Trophoblast cell (in vitro differentiated cells and primary cell): ENCODE measurements around the gene MYH10.

ENCODE experiments used
- DNase-seq, 2 donors: peaks; one replicate each; pipeline ENCODE4 v3.0.0-alpha.2; 2016
- H2AFZ ChIP-seq: 2 replicates; pipeline ENCODE4 v1.6.1; 2013; ENCODE audit warnings: low read length, moderate library complexity, mild to moderate bottlenecking; ENCODE audit not compliant: insufficient read depth, poor library complexity
- H2AK5ac ChIP-seq: 2 replicates; pipeline ENCODE4 v1.6.1; 2013; ENCODE audit warnings: mild to moderate bottlenecking, low read length
- H2BK120ac ChIP-seq: 2 replicates; pipeline ENCODE4 v1.6.1; 2013; ENCODE audit warnings: low read length, mild to moderate bottlenecking, moderate library complexity; ENCODE audit not compliant: insufficient read depth, poor library complexity
- H2BK12ac ChIP-seq: 2 replicates; pipeline ENCODE4 v1.6.1; 2013; ENCODE audit warnings: mild to moderate bottlenecking, low read length, moderate library complexity
- H2BK5ac ChIP-seq: 2 replicates; pipeline ENCODE4 v1.6.1; 2013; ENCODE audit warnings: low read length, low read depth, moderate library complexity, mild to moderate bottlenecking; ENCODE audit not compliant: poor library complexity
- H3K14ac ChIP-seq: 2 replicates; pipeline ENCODE4 v1.6.1; 2013; ENCODE audit warnings: mild to moderate bottlenecking, low read length
- H3K18ac ChIP-seq: 2 replicates; pipeline ENCODE4 v1.6.1; 2013; ENCODE audit warnings: mild to moderate bottlenecking, low read length
- H3K23ac ChIP-seq: 2 replicates; pipeline ENCODE4 v1.6.1; 2013; ENCODE audit warnings: low read length
- H3K27ac ChIP-seq: 2 replicates; pipeline ENCODE4 v1.5.1; 2013; ENCODE audit warnings: low read depth, mild to moderate bottlenecking, inconsistent platforms, low read length, moderate library complexity
- H3K27me3 ChIP-seq: 2 replicates; pipeline ENCODE4 v1.6.1; 2013; ENCODE audit warnings: inconsistent platforms, mild to moderate bottlenecking, low read length, moderate library complexity; ENCODE audit not compliant: insufficient read depth
- H3K36me3 ChIP-seq, 2 experiments: 1 replicate in 1 of 2; 2 replicates in 1 of 2; pipeline ENCODE4 v1.6.1; 2013; ENCODE audit warnings: low read length in 2 of 2, mild to moderate bottlenecking in 2 of 2, moderate library complexity in 1 of 2; ENCODE audit not compliant: insufficient read depth in 2 of 2, control insufficient read depth in 1 of 2
- H3K4ac ChIP-seq: 2 replicates; pipeline ENCODE4 v1.6.1; 2013; ENCODE audit warnings: low read depth, mild to moderate bottlenecking, low read length, moderate library complexity
- H3K4me1 ChIP-seq, 2 experiments: 1 replicate in 1 of 2; 2 replicates in 1 of 2; pipeline ENCODE4 v1.6.1; 2013; ENCODE audit warnings: low read length in 2 of 2, mild to moderate bottlenecking in 2 of 2, moderate library complexity in 1 of 2; ENCODE audit not compliant: insufficient read depth in 2 of 2, control insufficient read depth in 1 of 2
- H3K4me2 ChIP-seq: 2 replicates; pipeline ENCODE4 v1.6.1; 2013; ENCODE audit warnings: inconsistent platforms, mild to moderate bottlenecking, low read length, moderate library complexity
- H3K4me3 ChIP-seq: 2 replicates; pipeline ENCODE4 v1.5.1; 2013; ENCODE audit warnings: mild to moderate bottlenecking, low read depth, low read length, inconsistent platforms
- H3K79me1 ChIP-seq: one replicate; pipeline ENCODE4 v1.6.1; 2013; ENCODE audit warnings: low read length
- H3K79me2 ChIP-seq: 2 replicates; pipeline ENCODE4 v1.6.1; 2013; ENCODE audit warnings: low read length, mild to moderate bottlenecking; ENCODE audit not compliant: control insufficient read depth, insufficient read depth, poor library complexity
- H3K9ac ChIP-seq: 2 replicates; pipeline ENCODE4 v1.6.1; 2013; ENCODE audit warnings: mild to moderate bottlenecking, low read length
- H3K9me3 ChIP-seq: 2 replicates; pipeline ENCODE4 v1.6.1; 2013; ENCODE audit warnings: low read depth, mild to moderate bottlenecking, control low read depth, inconsistent platforms, low read length; ENCODE audit not compliant: insufficient read depth
- H4K12ac ChIP-seq: 2 replicates; pipeline ENCODE4 v1.6.1; 2013; ENCODE audit warnings: low read depth, mild to moderate bottlenecking, low read length, moderate library complexity
- H4K8ac ChIP-seq: 2 replicates; pipeline ENCODE4 v1.6.1; 2013; ENCODE audit warnings: low read depth, mild to moderate bottlenecking, low read length, moderate library complexity
- H4K91ac ChIP-seq: one replicate; pipeline ENCODE4 v1.6.1; 2013; ENCODE audit warnings: low read depth, mild to moderate bottlenecking, low read length, moderate library complexity
- WGBS: extraction: QIAGEN DNeasy Blood & Tissue Kit; methylation state at CpG from one replicate; pipeline ENCODE4 v1.1.7; 2013; ENCODE audit warnings: missing lambda C conversion rate; ENCODE audit not compliant: insufficient read length, insufficient coverage; ENCODE audit errors: extremely low coverage; 5-methylcytosine and 5-hydroxymethylcytosine counted together

The MYH10 gene

DNA sequence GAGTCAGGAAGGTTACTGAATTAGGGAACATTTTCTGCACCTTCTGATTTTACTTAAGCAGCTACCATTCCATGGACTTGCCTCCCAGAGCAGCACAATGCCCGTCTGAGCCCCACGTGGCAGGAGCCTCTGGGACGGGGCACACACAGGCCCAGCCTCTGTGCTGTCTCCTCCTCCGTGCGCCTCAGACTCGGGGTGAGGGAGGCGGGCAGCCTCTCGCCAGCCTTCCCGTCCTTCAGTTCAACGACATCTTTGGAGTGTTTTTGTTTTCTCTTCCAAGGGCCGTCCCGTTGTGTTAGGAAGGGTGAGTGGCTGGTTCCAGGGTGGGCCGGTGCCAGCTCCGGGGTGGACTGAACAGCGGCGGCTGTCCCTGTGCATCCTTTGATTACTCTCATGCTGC is 163.0 kb downstream of the MYH10 start:
- H3K79me1 ChIP-seq = no peaks in the 10 kb centered on the region
- no peaks in the 10 kb centered on the region for H3K4me1 ChIP-seq
- no peaks in the 10 kb centered on the region for H3K9me3 ChIP-seq
- no peak overlapping the region for H3K4me3 ChIP-seq
- H3K27ac ChIP-seq = no peak overlapping the region
- no peak overlapping the region for H3K9ac ChIP-seq
- H3K18ac ChIP-seq = no peak overlapping the region
- DNase-seq = no peak
- no peak overlapping the region for H4K8ac ChIP-seq
- no peak overlapping the region for H2AFZ ChIP-seq
- H2BK120ac ChIP-seq = no peak overlapping the region
- no peak overlapping the region for H3K14ac ChIP-seq
- no peak overlapping the region for H4K12ac ChIP-seq
- no peak overlapping the region for H2AK5ac ChIP-seq
- H4K91ac ChIP-seq = no peak overlapping the region
- H3K4me2 ChIP-seq = no peak overlapping the region
- H2BK5ac ChIP-seq = no peak overlapping the region
- WGBS = no CpG with 5 or more reads among the region's 16 CpGs
- H3K79me2 ChIP-seq = peaks cover 3% of the 10 kb centered on the region
- no peak overlapping the region for H2BK12ac ChIP-seq
- no peaks in the 10 kb centered on the region for H3K27me3 ChIP-seq
- H3K4ac ChIP-seq = no peak overlapping the region
- no peak overlapping the region for H3K23ac ChIP-seq
- peaks cover 52 to 64% of the 10 kb centered on the region in 2 experiments for H3K36me3 ChIP-seq

DNA sequence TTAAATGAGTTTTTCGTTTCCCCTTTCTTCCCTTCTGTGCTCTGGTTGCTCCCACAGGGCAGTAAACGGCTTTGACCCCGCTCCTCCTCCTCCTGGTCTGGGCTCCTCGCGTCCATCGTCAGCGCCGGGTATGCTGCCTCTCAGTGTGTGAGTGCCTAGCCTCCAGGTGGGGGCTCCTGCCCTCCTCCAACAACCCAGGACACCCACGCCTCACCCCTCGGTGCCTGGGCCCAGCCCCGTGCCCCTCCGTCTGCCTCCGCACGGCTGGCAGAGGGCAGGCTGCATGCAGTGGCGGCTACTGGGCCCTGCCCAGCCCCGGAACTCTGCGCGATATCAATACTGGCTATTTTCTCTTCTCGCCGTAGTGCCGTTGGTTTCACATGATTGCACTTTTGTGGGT is 163.7 kb downstream of the MYH10 start:
- no peak for DNase-seq
- no CpG with 5 or more reads among the region's 21 CpGs for WGBS
- Histone ChIP-seq H3K27me3 (no peaks in the 10 kb centered on the region), H3K4me1 (no peaks in the 10 kb centered on the region), H4K91ac (no peak overlapping the region), H3K18ac (no peak overlapping the region), H3K36me3 (peaks cover 53 to 66% of the 10 kb centered on the region in 2 experiments), H3K14ac (no peak overlapping the region), H2BK5ac (no peak overlapping the region), H3K4me3 (no peak overlapping the region), H2BK120ac (no peak overlapping the region), H3K9me3 (no peaks in the 10 kb centered on the region), H3K79me1 (no peaks in the 10 kb centered on the region), H3K9ac (no peak overlapping the region), H4K12ac (no peak overlapping the region), H2AFZ (no peak overlapping the region), H3K4ac (no peak overlapping the region), H3K4me2 (no peak overlapping the region), H2AK5ac (no peak overlapping the region), H2BK12ac (no peak overlapping the region), H3K27ac (no peak overlapping the region), H3K79me2 (peaks cover 3% of the 10 kb centered on the region), H3K23ac (no peak overlapping the region), H4K8ac (no peak overlapping the region)

DNA sequence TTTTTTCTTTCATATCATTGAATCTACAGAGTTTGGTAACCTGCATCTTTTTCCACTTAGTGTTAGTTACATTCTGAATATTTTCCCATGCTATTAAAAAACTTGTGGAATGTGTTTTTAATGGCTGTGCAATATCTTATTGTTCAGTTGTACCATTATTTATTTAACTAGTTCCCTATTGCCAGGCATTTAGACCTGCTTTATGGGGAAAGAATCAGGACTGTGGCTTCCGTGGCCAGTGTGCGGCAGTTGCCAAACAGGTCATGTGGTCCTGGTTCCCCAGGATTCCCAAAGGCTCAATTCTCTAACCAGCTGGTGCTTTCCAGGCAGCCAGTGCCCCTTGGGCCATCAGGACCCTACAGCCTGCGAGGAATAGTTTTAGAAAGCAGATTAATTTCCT is 164.1 kb downstream of the MYH10 start:
- H3K23ac ChIP-seq = no peak overlapping the region
- no peak overlapping the region for H3K18ac ChIP-seq
- H2AK5ac ChIP-seq = no peak overlapping the region
- H4K8ac ChIP-seq = no peak overlapping the region
- no peak overlapping the region for H2BK12ac ChIP-seq
- H3K36me3 ChIP-seq = peaks cover 54 to 64% of the 10 kb centered on the region in 2 experiments
- H4K91ac ChIP-seq = no peak overlapping the region
- H3K4ac ChIP-seq = no peak overlapping the region
- H3K9me3 ChIP-seq = no peaks in the 10 kb centered on the region
- no peak overlapping the region for H3K4me3 ChIP-seq
- no CpG with 5 or more reads among the region's 3 CpGs for WGBS
- no peak overlapping the region for H3K4me2 ChIP-seq
- no peak overlapping the region for H2BK5ac ChIP-seq
- no peaks in the 10 kb centered on the region for H3K79me1 ChIP-seq
- no peak overlapping the region for H4K12ac ChIP-seq
- H3K27me3 ChIP-seq = no peaks in the 10 kb centered on the region
- H3K9ac ChIP-seq = no peak overlapping the region
- no peak overlapping the region for H3K27ac ChIP-seq
- H2AFZ ChIP-seq = no peak overlapping the region
- peaks cover 3% of the 10 kb centered on the region for H3K79me2 ChIP-seq
- no peak overlapping the region for H3K14ac ChIP-seq
- peak in 1 of 2 donors; percentile 41 for DNase-seq
- no peak overlapping the region for H2BK120ac ChIP-seq
- no peaks in the 10 kb centered on the region for H3K4me1 ChIP-seq

DNA sequence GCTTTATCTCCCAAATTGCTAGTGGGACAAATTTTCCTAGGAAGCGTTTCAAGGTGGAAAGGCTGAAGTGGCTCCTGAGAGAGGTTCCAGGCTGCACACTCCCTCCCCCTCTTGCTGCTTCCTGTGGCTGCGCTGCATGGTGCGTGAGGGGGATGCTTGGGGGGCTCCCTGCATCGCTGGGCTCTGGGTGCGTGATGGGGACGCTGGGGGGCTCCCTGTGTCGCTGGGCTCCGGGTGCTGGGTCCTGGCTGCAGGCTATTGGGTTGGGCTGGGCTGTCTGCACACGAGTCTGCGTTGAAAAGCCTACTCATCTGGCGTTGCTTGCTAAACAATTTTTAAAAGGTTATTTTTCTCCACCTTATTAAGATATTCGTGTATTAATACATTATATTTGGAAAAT is 164.8 kb downstream of the MYH10 start:
- Histone ChIP-seq H3K27me3 (no peaks in the 10 kb centered on the region), H3K27ac (no peak overlapping the region), H2BK120ac (no peak overlapping the region), H2AFZ (no peak overlapping the region), H3K9me3 (no peaks in the 10 kb centered on the region), H3K79me1 (no peaks in the 10 kb centered on the region), H4K12ac (no peak overlapping the region), H3K36me3 (peaks cover 47 to 64% of the 10 kb centered on the region in 2 experiments), H3K23ac (no peak overlapping the region), H3K4me1 (no peaks in the 10 kb centered on the region), H3K14ac (no peak overlapping the region), H3K4me3 (no peak overlapping the region), H3K18ac (no peak overlapping the region), H4K91ac (no peak overlapping the region), H3K9ac (no peak overlapping the region), H4K8ac (no peak overlapping the region), H2BK12ac (no peak overlapping the region), H3K4ac (no peak overlapping the region), H3K79me2 (peaks cover 3% of the 10 kb centered on the region), H2BK5ac (no peak overlapping the region), H2AK5ac (no peak overlapping the region), H3K4me2 (no peak overlapping the region)
- DNase-seq = no peak
- no CpG with 5 or more reads among the region's 12 CpGs for WGBS
